ENCODE data around the gene DDX47.

- no peak for TF ChIP-seq MXI1 (IDR thresholded peaks at IDR 0.05; ENCODE audit: borderline replicate concordance, low read depth, low read length)
- TF ChIP-seq CTCF (CRISPR knock-in tag; IDR thresholded peaks at IDR 0.05), result no peak
- TF ChIP-seq NR3C1 (CRISPR knock-in tag; IDR thresholded peaks at IDR 0.05), result no peak
- no peak for TF ChIP-seq KLF9 (CRISPR knock-in tag; IDR thresholded peaks at IDR 0.05; ENCODE audit: low read depth)
Observed at GRCh38 chr12:12811343-12811742, 1.8 kb upstream of the DDX47 start.

Data from HepG2 (cell line).